ENCODE results near the gene COL4A1.

DNA sequence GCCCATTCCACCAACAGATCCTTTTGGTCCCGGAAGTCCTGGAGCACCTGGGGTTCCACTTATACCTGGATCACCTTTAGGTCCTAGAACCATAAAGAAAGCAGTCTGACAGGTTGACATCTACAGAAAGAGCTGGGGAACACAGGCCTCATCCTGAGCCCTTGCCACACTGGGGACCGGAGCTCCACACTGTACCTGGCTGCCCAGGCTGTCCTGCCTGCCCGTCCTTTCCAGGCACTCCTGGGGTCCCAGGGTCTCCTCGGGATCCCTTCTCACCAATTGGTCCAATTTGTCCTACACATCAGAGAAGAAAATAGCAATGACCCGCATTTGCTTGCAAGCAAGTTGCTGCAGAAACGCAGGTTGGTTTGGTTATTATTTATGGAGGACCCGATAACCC lies 130.5 kb downstream of the COL4A1 start:
- TF ChIP-seq, protein P1, sequence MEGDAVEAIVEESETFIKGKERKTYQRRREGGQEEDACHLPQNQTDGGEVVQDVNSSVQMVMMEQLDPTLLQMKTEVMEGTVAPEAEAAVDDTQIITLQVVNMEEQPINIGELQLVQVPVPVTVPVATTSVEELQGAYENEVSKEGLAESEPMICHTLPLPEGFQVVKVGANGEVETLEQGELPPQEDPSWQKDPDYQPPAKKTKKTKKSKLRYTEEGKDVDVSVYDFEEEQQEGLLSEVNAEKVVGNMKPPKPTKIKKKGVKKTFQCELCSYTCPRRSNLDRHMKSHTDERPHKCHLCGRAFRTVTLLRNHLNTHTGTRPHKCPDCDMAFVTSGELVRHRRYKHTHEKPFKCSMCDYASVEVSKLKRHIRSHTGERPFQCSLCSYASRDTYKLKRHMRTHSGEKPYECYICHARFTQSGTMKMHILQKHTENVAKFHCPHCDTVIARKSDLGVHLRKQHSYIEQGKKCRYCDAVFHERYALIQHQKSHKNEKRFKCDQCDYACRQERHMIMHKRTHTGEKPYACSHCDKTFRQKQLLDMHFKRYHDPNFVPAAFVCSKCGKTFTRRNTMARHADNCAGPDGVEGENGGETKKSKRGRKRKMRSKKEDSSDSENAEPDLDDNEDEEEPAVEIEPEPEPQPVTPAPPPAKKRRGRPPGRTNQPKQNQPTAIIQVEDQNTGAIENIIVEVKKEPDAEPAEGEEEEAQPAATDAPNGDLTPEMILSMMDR (IDR thresholded peaks at IDR 0.05), result no peak
- no peak for TF ChIP-seq POLR2A (IDR thresholded peaks at IDR 0.05)
